Transverse colon (tissue), 4 donors: Measurements from ENCODE around the gene MROH7. TPM values are rescaled to one million over a fixed set of nuclear protein-coding genes. Genes with fewer than 3 reads are reported as not detected.

Experiments
- DNase-seq: peaks from one replicate; pipeline ENCODE4 v3.0.0-alpha.2; 2019
- H3K27ac ChIP-seq, 4 donors: fragments of 200-600 bp; sonication (generic); 2 replicates each; pipeline ENCODE4 v1.5.1; 2016 to 2018; ENCODE audit warnings: inconsistent platforms in 4 of 4
- H3K27me3 ChIP-seq: fragments of 200-600 bp; sonication (generic); 2 replicates; pipeline ENCODE4 v1.5.1; 2017; ENCODE audit warnings: inconsistent platforms
- H3K36me3 ChIP-seq, 4 donors: fragments of 200-600 bp; sonication (generic); 2 replicates each; pipeline ENCODE4 v1.5.1; 2017 to 2019; ENCODE audit warnings: inconsistent platforms in 4 of 4
- H3K4me1 ChIP-seq, 4 donors: fragments of 200-600 bp; sonication (generic); 2 replicates each; pipeline ENCODE4 v1.5.1; 2017 to 2020; ENCODE audit warnings: inconsistent platforms in 4 of 4
- H3K4me3 ChIP-seq, 4 donors: fragments of 200-600 bp; sonication (generic); 1 replicate in 1 of 4; 2 replicates in 3 of 4; pipeline versions ENCODE4 v1.5.1 to v1.6.1; 2017 to 2019; ENCODE audit warnings: inconsistent platforms in 4 of 4
- H3K9me3 ChIP-seq, 2 donors: fragments of 200-600 bp; sonication (generic); 2 replicates each; pipeline ENCODE4 v1.5.1; 2017 to 2019; ENCODE audit warnings: inconsistent platforms in 2 of 2
- EP300 ChIP-seq: sonication (generic); formaldehyde crosslinking; IDR thresholded peaks from one replicate; pipeline ENCODE4 v1.6.1; 2017; ENCODE audit warnings: antibody characterized with exemption, low read depth
- POLR2A ChIP-seq: fragments of 450-650 bp; IDR thresholded peaks from one replicate; pipeline ENCODE4 v1.6.1; 2016; ENCODE audit warnings: antibody characterized with exemption, mild to moderate bottlenecking, moderate library complexity
- POLR2AphosphoS5 ChIP-seq, 3 donors: sonication (generic); formaldehyde crosslinking; IDR thresholded peaks; one replicate each; pipeline ENCODE4 v1.6.1; 2016; ENCODE audit warnings: antibody characterized with exemption in 3 of 3
- whole genome bisulfite sequencing, 2 donors: methylation state at CpG; one replicate each; pipeline ENCODE4 v1.1.5; 2018; ENCODE audit warnings: low coverage in 1 of 2; 5-methylcytosine and 5-hydroxymethylcytosine counted together
- in situ Hi-C, 4 donors: fragments of 200-750 bp; cut with MboI; loops; one replicate each; pipeline versions ENCODE4 v1.15.0 to v1.15.1; 2017; ENCODE audit warnings: low sequenced_read_pairs in 3 of 4, low pct_ligation_motif_present in 1 of 4, low pct_unique_long_range_greater_than_20kb in 1 of 4
- intact Hi-C: fragments of 100-400 bp; cut with DNase I; formaldehyde crosslinking; loops from one replicate; pipeline ENCODE4 v1.15.1; 2023; ENCODE audit warnings: low total_unique reads
- total RNA-seq, 4 donors: library from RNA; depleted of rRNA; stranded (reverse); fragments of >200 nt; gene quantifications; one replicate each; pipeline ENCODE4 v1.1.0, GENCODE V29; 2016
- TF ChIP-seq, protein P1 (sequence below), 5 experiments: fragments of 200-600 bp in 3 of 5; fragments of 450-650 bp in 2 of 5; sonication (generic) in 3 of 5; IDR thresholded peaks; 1 replicate in 2 of 5; 2 replicates in 3 of 5; pipeline ENCODE4 v1.5.1; 2016 to 2017; ENCODE audit warnings: antibody characterized with exemption in 5 of 5, inconsistent platforms in 3 of 5, mild to moderate bottlenecking in 2 of 5, moderate library complexity in 1 of 5

Gene MROH7
- total RNA-seq, 4 donors from 2014 or later, result 16.1 to 69.9 (median 30.5) TPM

DNA sequence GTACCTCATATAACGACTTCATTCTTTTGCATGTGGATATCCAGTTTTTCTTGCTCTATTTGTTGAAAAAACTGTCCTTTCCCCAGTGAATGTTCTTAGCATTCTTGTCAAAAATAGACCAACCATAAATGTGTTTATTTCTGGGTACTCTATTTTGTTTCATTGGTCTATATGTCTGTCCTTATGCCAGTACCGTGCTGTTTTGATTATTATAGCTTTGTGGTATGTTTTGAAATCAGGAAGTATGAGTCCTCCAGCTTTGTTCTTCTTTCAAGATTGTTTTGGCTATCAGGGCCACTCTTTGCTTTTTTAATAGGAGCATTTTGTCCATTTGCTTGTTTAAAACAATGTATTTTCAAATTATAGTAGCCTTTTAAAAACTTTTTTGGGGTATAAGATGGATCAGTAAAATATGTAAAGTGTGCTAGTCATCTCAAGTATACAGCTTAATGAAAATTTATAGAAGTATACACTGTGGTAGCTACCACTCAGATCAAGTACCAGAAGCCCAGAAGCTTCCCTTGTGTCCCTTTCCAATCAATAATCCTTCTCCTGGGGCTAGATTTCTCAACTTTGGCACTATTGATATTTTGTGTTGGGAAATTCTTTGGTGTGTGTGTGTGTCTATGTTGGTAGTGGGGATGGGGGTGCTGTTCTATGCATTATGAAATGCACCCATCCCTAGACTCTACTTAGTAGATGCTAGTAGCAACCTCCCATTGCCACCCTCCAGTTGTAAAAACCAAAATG is 16.8 kb downstream of the MROH7 start:
- no peak overlapping the region for H3K4me3 ChIP-seq
- H3K27me3 ChIP-seq, result no peaks in the 10 kb centered on the region
- peaks cover 0 to 14% (median 0%) of the 10 kb centered on the region in 4 donors for H3K36me3 ChIP-seq
- in situ Hi-C loops, result no loop called here
- no peak overlapping the region for H3K27ac ChIP-seq
- H3K4me1 ChIP-seq, result no peaks in the 10 kb centered on the region
- DNase-seq, result no peak
- 78 to 84% methylated on average over 1 to 2 of the region's 2 CpGs for WGBS, 2 donors
- TF ChIP-seq, protein P1, sequence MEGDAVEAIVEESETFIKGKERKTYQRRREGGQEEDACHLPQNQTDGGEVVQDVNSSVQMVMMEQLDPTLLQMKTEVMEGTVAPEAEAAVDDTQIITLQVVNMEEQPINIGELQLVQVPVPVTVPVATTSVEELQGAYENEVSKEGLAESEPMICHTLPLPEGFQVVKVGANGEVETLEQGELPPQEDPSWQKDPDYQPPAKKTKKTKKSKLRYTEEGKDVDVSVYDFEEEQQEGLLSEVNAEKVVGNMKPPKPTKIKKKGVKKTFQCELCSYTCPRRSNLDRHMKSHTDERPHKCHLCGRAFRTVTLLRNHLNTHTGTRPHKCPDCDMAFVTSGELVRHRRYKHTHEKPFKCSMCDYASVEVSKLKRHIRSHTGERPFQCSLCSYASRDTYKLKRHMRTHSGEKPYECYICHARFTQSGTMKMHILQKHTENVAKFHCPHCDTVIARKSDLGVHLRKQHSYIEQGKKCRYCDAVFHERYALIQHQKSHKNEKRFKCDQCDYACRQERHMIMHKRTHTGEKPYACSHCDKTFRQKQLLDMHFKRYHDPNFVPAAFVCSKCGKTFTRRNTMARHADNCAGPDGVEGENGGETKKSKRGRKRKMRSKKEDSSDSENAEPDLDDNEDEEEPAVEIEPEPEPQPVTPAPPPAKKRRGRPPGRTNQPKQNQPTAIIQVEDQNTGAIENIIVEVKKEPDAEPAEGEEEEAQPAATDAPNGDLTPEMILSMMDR (IDR thresholded peaks at IDR 0.05), result no peak
- TF ChIP-seq EP300 (no peak), POLR2A (no peak), POLR2AphosphoS5 (IDR thresholded peaks at IDR 0.05) (no peak)
- H3K9me3 ChIP-seq, result peaks cover 5% of the 10 kb centered on the region in 2 donors
- intact Hi-C loops, result no loop called here

DNA sequence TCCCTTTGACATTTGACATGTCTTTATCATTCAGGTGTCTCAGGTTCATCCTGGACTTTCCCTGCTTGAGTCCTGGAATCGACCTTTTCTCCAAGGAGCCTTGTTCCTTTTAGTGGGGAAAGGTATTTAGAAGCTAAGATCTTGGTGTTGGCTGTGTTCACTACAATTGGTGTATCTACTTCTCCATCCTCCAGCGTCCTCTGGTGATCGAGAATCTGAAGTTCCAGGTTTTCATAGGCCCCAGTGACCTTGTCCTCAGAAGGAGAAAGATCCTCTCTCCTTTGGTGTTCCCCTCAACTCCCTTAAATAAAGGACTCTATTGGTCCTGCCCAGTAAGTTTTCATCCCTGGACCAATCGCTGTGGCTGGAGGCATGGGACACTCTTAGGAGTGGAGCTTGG is 22.1 kb downstream of the MROH7 start:
- Histone ChIP-seq H3K27me3 (no peaks in the 10 kb centered on the region), H3K4me3 (no peak overlapping the region), H3K27ac (no peak overlapping the region), H3K9me3 (no peaks in the 10 kb centered on the region), H3K4me1 (no peaks in the 10 kb centered on the region), H3K36me3 (peaks cover 0 to 6% (median 0%) of the 10 kb centered on the region in 4 donors)
- no peak for DNase-seq
- TF ChIP-seq, protein P1 (IDR thresholded peaks at IDR 0.05), result no peak
- TF ChIP-seq EP300 (no peak), POLR2AphosphoS5 (IDR thresholded peaks at IDR 0.05) (no peak), POLR2A (no peak)
- WGBS, 2 donors, result 71 to 86% methylated on average over 1 to 4 of the region's 4 CpGs
- intact Hi-C loops (no loop called here), in situ Hi-C loops (loop anchor here in 1 of 4 donors (10.0 kb wide), 1 partner anchor 151 kb away; no protein-coding TSS in a partner anchor)

DNA sequence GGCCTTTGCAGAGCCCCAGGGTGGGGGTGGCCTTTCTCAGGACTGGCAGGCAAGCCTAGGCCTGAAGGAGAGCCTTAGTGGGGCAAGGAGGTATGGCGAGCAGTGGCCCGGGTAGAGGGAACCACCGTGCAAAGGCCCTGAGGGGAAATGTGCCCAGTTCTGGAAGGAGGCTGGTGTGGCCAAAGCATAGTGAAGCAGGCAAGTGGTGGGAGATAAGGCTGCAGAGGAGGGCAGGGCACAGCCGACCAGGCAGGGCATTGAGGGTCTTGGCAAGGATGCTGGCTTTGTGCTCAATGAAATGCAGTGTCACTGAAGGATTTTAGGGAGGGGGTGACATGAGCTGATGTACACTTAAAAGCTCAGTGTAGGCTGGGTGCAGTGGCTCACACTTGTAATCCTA is 22.8 kb downstream of the MROH7 start:
- Histone ChIP-seq H3K27me3 (no peaks in the 10 kb centered on the region), H3K4me3 (no peak overlapping the region), H3K4me1 (no peaks in the 10 kb centered on the region), H3K36me3 (peaks cover 0 to 4% (median 0%) of the 10 kb centered on the region in 4 donors), H3K27ac (no peak overlapping the region), H3K9me3 (no peaks in the 10 kb centered on the region)
- TF ChIP-seq EP300, result no peak
- no peak for TF ChIP-seq POLR2A
- TF ChIP-seq POLR2AphosphoS5 (IDR thresholded peaks at IDR 0.05), result no peak
- TF ChIP-seq, protein P1 (IDR thresholded peaks at IDR 0.05), result no peak
- in situ Hi-C loops (loop anchor here in 1 of 4 donors (10.0 kb wide), 1 partner anchor 150 kb away; no protein-coding TSS in a partner anchor), intact Hi-C loops (no loop called here)
- no peak for DNase-seq
- WGBS, 2 donors, result 91 to 92% methylated on average over 4 of the region's 4 CpGs

DNA sequence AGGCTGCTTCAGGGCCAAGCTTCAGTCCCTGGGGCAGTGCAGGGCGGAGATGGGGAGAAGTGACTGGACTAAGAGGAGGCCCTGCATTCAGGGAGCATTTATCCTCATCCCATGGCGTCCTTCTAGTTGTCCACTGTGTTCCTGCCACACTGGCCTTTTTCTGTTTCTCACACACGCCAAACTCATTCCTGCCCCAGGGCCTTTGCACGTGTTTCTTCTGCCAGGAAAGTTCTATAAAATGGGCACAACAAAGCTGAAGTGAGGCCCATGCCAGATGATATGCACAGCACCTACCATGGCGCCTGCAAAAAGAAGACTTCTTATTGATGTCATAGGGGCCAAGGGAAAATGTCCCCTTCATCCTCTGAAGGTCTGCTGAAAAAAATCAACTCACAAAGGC is 24.3 kb downstream of the MROH7 start:
- H3K9me3 ChIP-seq, result no peaks in the 10 kb centered on the region
- intact Hi-C loops (no loop called here), in situ Hi-C loops (loop anchor here in 1 of 4 donors (10.0 kb wide), 1 partner anchor 149 kb away; no protein-coding TSS in a partner anchor)
- H3K4me3 ChIP-seq, result no peak overlapping the region
- no peaks in the 10 kb centered on the region for H3K27me3 ChIP-seq
- no peak for DNase-seq
- H3K27ac ChIP-seq, result no peak overlapping the region
- H3K4me1 ChIP-seq, result no peaks in the 10 kb centered on the region
- TF ChIP-seq, protein P1 (IDR thresholded peaks at IDR 0.05), result no peak
- TF ChIP-seq EP300 (no peak), POLR2AphosphoS5 (IDR thresholded peaks at IDR 0.05) (no peak), POLR2A (no peak)
- 90 to 92% methylated on average over 4 to 5 of the region's 5 CpGs for WGBS, 2 donors
- H3K36me3 ChIP-seq, result no peaks in the 10 kb centered on the region
